Loucy (cell line): ENCODE measurements around the gene RAB27A.

Experiments used
- CTCF ChIP-seq: fragments of 200-600 bp; sonication (generic); conservative IDR thresholded peaks from 2 replicates; pipeline ENCODE4 v1.5.1; 2014; ENCODE audit warnings: mild to moderate bottlenecking, antibody characterized with exemption, low read length
- EZH2phosphoT487 ChIP-seq: fragments of 200-600 bp; IDR thresholded peaks from 2 replicates; pipeline ENCODE4 v1.6.1; 2018; ENCODE audit warnings: antibody characterized with exemption, mild to moderate bottlenecking, moderate library complexity, borderline replicate concordance

DNA sequence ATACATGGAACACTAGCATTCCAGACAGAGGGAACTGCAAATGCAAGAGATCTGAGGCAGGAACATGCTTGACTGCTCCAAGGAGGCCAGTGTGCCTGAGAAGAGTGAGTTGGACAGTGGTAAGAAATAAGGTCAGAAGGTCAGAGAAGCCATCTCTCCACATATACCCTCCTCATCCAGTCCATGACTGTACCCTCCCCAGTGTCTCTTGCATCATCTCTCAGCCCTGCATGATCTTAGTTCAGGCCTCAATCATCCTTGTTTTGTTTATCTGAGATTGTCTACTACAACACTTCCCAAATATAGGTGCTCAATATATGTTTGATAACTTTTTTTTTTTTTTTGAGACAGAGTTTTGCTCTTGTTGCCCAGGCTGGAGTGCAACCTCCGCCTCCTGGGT is 87.4 kb downstream of the RAB27A start:
- no peak for TF ChIP-seq CTCF
- no peak for TF ChIP-seq EZH2phosphoT487
